Heart left ventricle (tissue), 13 donors: ENCODE measurements around the gene ERI3.

Experiments used
- CTCF ChIP-seq, 12 donors: fragments of 200-600 bp; sonication (generic) in 4 of 12; IDR thresholded peaks; one replicate each; pipeline versions ENCODE4 v1.5.0 to v1.8.0; 2018 to 2022; ENCODE audit warnings: antibody characterized with exemption in 12 of 12, mild to moderate bottlenecking in 5 of 12
- POLR2A ChIP-seq, 2 donors: fragments of 450-650 bp; IDR thresholded peaks; one replicate each; pipeline ENCODE4 v1.6.1; 2017; ENCODE audit warnings: antibody characterized with exemption in 2 of 2, mild to moderate bottlenecking in 2 of 2, moderate library complexity in 2 of 2
- donor health status: ischemic (EF 13 %, LVEDD 7.1; RV severe dilation, severe dysfunction).
- donor health status: DM: no; HTN: yes; CAD: no.
- donor health status: DM: no; HTN: no; CAD: no.
- donor health status: ischemic (EF 25% LVEDD 6.9; RV normal size, moderate dysfunction).
- donor health status: ischemic (EF 25% LVEDD 5.7; RV mildly dilated, moderate dysfunction).
- donor health status: ischemic (EF 35%, LVEDD 5.7; RV mildly dilated, moderate dysfunction).
- donor health status: nonischemic (EF 11% LVEDD 7.7; RV severe dilation, severe dysfunction).
- donor health status: DM: yes; HTN: yes; CAD: no.
- donor health status: PGD.
- donor health status: ischemic (EF 29% LVEDD 5.4; RV normal size, mild dysfunction).
- donor health status: nonischemic (EF 23%, LVEDD 6.1; RV moderate dilation, normal function).

- TF ChIP-seq CTCF (IDR thresholded peaks at IDR 0.05) (no peak), POLR2A (IDR thresholded peaks at IDR 0.05) (no peak)
Observed at GRCh38 chr1:44261962-44262361, 93.1 kb downstream of the ERI3 start.
